HG03575 (cell line): ENCODE data around the gene CHST8.

Experiments
- ATAC-seq: cut with Tn5 transposase; IDR thresholded peaks from one replicate; pipeline ENCODE4 v1.9.1; 2021; ENCODE audit not compliant: unreplicated experiment, insufficient number of reproducible peaks, low FRiP score; ENCODE audit errors: extremely low read depth

CHST8 gene

GRCh38 chr19:33772102-33772857 lies 150.5 kb downstream of the CHST8 start:
- ATAC-seq: no peak

DNA sequence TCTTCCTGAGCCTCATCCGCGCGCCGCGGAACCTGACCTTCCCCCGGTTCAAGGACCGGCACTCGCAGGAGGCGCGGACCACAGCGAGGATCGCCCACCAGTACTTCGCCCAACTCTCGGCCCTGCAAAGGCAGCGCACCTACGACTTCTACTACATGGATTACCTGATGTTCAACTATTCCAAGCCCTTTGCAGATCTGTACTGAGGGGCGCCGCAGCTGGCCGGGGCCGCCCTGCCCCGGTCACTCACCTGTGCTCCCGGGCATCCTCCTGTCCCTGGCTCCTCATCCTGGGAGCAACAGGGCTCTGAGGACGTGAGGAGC lies 151.1 kb downstream of the CHST8 start:
- no peak for ATAC-seq

DNA sequence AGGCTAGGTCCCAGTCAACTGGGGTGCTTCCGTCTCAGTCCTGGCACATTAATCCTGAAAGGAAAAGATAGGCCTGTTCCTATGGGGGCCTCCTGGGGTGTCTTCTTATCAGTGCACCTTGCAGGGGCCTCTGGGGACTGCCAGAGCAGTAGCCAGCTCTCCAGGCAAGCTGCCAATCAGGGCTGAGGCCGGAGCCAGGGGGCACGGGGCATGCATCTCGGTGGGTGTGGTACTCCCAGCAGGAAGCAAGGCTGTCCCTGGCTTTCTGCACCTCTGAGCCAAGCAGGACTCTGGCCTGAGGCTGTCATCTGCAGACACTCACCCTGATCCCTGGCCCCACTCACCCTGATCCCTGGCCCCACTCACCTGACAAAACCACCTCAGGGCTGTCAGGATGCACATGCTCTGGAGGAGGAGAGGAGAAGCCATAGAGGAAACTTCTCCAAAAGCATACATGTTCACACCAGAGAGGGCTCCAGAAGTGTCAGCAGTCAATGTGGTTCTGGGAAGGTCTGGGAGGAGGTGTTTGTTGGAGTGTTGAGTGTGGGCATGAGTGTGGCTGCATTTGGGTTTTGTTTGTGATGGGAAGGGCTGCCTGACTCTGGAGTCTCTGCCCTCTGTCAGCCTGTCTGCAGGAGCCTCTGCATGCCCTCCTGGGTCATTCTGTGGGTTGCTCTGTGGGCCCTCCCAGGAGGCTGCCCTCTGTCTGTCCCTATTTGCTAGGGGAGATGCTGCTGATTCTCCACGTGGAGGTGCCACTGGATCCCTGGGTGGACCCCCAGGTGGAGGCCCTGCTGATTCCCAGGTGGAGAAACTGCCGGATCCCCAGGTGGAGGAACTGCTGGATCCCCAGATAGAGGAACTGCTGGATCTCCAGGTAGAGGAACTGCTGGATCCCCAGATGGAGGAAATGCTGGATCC lies 152.2 kb downstream of the CHST8 start:
- no peak for ATAC-seq

DNA sequence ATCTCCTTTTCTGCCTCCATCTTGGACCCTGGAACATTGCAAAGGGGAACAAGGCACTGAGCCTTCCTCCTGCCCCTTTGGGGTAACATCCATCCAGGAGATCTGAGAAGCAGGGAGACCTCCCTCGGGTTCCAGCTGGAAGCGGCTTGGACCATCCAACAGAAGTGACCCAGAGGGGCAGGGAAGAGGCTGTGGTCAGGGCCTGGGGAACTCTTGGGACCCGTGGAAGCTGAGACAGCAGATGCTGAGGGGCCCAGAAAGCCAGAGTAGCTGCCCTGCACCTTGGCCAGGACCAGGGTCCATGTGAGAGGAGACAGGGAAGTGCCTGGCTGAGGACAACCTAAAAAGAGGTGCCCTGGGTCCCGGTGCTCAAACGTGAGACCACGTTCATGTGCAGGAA lies 153.0 kb downstream of the CHST8 start:
- ATAC-seq: no peak

DNA sequence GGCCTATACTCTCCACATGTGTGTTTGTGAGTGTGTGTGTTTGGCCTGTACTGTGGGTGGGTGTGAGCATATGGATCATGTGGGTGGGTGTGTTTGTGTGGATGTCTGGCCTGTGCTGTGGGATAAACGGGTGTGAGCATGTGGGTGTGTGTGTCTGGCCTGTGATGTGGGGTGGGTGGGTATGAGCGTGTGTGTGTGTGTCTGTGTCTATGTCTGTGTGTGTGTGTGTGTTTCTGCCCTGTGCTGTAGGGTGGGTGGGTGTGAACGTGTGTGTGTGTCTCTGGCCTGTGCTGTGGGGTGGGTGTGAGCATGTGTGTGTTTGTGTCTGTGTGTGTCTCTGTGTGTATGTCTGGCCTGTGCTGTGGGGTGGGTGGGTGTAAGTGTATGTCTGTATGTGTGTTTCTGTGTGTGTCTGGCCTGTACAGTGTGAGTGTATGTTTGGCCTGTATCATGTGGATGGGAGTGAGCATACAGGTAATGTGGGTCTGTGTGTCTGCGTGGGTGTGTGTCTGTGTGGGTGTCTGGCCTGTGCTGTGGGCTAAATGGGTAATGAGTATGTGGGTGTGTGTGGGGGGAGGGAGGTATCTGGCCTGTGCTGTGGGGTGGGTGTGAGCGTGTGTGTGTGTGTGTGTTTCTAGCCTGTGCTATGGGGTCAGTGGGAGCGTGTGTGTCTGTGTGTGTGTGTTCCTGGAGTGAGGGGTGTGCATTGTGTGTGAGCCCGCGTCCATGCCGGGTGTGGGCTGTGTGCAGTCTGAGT lies 154.2 kb downstream of the CHST8 start:
- ATAC-seq: no peak

DNA sequence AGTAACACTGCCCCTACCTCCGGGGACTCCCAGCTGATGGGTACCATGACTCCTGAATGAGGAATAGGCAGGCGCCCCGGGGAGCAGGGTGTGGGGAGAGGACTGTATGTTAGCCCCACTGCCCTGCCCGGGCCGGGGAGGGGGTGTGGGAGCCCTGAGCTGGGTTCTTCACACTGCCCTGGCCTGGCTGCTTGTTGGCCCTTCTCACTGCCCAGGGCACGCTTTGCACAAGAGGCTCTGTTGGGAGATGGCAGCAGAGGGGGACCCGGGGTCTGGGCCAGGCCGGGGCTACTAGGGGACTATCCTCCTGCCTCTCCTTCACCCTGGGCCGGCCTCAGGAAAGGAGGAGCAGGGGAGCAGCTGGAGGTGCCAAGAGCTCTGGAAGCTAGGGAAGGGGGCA lies 155.6 kb downstream of the CHST8 start:
- no peak for ATAC-seq

GRCh38 chr19:33777753-33778088 lies 156.0 kb downstream of the CHST8 start:
- ATAC-seq: no peak

DNA sequence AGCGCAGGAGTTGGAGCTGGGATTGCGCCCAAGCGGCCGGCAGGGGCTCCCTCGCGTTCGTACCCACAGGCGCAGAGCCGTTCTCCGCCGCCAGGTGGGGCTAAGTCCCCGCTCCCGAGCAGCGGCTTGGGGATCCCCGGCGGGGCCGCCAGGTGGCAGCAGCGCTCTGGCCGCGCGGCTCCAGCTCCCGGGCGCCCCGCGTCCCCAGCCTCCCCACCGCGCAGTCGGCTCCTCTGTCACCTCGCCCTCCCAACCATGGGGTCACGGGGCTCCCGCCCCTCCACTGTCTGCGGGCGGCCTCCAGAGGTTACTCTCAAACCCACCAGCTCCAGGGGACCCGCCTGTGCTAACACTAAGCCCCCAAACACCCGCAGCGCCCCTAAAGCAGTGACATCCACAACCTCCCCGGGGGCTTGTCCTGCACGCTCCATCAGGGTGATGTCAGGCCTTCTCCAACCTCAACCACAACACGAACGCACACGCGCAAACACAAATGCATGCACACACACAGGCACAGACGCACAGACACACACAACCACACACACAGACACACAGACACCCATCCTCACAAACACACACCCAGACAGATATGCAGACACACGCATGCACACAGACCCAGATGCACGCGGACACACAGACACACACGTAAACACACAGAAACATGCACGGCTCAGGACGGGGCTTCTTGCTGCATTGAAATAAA lies 156.5 kb downstream of the CHST8 start:
- ATAC-seq: no peak

DNA sequence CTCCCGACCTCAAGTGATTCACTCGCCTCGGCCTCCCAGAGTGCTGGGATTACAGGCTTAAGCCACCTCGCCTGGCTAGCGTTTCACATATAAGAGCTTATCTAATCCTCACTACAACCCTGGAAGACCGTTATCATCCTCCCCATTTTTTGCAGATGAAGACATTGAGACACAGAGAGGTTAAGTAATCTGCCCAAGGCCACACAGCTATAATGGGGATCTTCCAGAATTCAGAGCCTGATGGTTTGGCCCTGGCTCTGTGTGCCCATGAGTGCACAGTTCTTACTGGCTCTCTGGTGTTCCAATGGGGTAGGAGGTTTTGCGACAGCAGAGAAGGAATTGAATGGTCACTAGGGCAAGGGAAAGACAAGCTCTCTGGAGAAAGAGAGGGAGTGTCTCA lies 158.1 kb downstream of the CHST8 start:
- ATAC-seq: no peak

DNA sequence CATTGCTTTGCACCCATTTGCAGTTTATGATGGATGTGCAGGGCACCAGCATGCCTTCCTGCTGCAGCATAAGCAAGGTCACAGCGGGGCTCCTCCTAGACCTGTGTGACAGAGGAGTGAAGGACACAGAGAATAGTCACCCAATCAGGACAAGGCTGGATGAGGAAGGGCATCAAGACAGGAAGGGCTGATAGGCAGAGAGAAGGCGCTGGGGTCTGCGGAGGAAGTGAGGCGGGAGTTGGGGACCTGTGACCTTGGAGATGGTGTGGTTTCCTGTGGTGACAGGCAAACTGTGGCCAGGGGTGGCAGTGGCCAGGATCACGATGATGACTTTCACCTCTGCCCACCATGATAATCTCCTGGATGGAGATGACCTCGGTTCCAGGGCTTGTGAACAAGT lies 158.5 kb downstream of the CHST8 start:
- ATAC-seq: no peak

DNA sequence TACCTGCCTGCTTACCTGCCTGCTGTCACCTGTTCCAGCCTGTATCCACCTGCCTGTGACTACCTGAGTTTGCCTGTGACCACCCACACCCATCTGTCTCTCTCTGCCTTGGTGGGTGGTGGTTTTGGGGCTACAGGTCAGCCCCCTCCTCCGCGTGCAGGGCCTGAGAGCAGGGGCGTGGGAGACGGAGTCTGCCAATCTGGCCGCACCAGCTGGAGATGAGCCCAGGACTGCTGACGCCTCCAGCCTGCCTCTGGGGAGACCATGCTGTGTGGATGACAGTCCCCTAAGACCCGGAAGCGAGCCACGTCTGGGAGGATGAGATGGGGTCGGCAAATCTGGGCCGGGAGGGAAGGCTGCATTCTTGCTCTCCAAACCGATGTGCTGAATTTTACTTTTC lies 159.0 kb downstream of the CHST8 start:
- ATAC-seq: no peak

GRCh38 chr19:33781415-33781935 lies 159.7 kb downstream of the CHST8 start:
- no peak for ATAC-seq

- ATAC-seq: no peak
These were observed 160.2 kb downstream of the CHST8 start for GRCh38 chr19:33781996-33782395.

- ATAC-seq: no peak
These were observed 162.7 kb downstream of the CHST8 start for GRCh38 chr19:33784432-33784831.

DNA sequence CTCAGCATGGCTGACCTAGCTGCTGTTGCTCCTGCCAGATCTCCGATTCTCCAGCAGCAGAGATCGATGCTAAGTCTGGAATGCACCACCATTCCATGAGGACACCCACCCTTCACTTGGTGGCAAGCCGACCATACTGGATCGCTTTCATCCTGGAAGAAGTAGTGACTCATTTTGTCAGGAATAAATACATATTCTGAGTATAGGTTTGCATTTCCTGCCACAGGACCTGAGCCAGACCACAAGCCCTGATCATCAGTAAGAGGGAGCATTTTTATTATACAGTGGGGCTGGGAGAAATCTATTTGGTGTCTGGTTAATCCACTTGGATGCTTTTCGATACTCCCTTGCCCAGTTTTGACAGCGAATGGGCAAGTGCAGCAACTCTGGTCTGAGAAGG lies 164.0 kb downstream of the CHST8 start:
- no peak for ATAC-seq

- no peak for ATAC-seq
These were observed 166.9 kb downstream of the CHST8 start for GRCh38 chr19:33788676-33789075.

- no peak for ATAC-seq
These were observed 167.6 kb downstream of the CHST8 start for GRCh38 chr19:33789344-33789743.

DNA sequence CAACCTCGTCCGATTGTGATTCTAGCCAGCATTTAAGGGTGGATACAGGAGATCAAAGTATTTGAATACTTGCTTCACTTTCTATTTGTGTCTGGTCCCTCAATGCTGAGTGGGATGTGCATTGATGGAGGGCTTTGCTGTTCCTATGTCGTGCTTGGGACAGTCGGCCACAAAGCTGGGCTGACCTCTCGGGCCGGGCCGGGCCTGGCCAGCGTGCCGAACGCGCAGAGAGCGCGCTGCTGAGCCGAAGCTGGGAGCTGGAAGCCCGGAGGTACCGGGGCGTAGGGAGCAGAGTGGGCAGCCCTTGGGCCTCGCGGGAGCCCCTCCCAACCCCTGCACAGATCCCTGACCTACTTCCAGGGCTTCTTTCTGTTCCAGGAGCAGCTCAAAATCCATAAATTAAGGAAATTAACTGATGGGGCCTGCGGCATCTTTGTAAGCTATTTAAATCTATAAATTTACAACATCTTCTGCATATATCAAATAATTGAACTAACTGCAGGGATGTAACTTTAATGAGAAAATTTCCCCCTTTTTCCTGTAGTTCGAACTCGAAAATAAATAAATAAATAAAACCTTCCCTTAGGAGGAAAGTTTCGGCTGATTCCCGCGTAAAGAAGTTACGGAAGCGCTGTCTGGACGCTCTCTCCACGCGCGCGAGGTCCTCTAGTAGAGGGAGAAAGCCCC lies 173.1 kb downstream of the CHST8 start:
- ATAC-seq: no peak
